Liver (tissue), 3 donors: ENCODE measurements around the gene IBA57.

Experiments
- EGR1 ChIP-seq, 2 donors: IDR thresholded peaks; 2 replicates each; pipeline ENCODE4 v1.6.1; 2016 to 2018; ENCODE audit warnings: antibody characterized with exemption in 2 of 2, low read depth in 2 of 2
- FOXA1 ChIP-seq: IDR thresholded peaks from 2 replicates; pipeline ENCODE4 v1.6.1; 2016; ENCODE audit warnings: antibody characterized with exemption
- HNF4A ChIP-seq, 2 donors: conservative IDR thresholded peaks; 2 replicates each; pipeline ENCODE4 v1.6.1; 2016; ENCODE audit warnings: antibody characterized with exemption in 2 of 2, mild to moderate bottlenecking in 2 of 2
- HNF4G ChIP-seq: IDR thresholded peaks from 2 replicates; pipeline ENCODE4 v1.6.1; 2016; ENCODE audit warnings: antibody characterized with exemption
- JUND ChIP-seq, 2 donors: IDR thresholded peaks; 2 replicates each; pipeline ENCODE4 v1.6.1; 2016; ENCODE audit warnings: antibody characterized with exemption in 2 of 2
- MAX ChIP-seq: IDR thresholded peaks from 2 replicates; pipeline ENCODE4 v1.6.1; 2016; ENCODE audit warnings: antibody characterized with exemption
- NR2F2 ChIP-seq: IDR thresholded peaks from 2 replicates; pipeline ENCODE4 v1.6.1; 2016; ENCODE audit warnings: antibody characterized with exemption
- RAD21 ChIP-seq, 2 donors: IDR thresholded peaks; 2 replicates each; pipeline ENCODE4 v1.6.1; 2016; ENCODE audit warnings: antibody characterized with exemption in 2 of 2, mild to moderate bottlenecking in 2 of 2
- REST ChIP-seq: IDR thresholded peaks from 2 replicates; pipeline ENCODE4 v1.6.1; 2016; ENCODE audit warnings: antibody characterized with exemption, mild to moderate bottlenecking
- RXRA ChIP-seq, 2 donors: IDR thresholded peaks; 2 replicates each; pipeline ENCODE4 v1.6.1; 2017 to 2018; ENCODE audit warnings: antibody characterized with exemption in 2 of 2, mild to moderate bottlenecking in 1 of 2
- TAF1 ChIP-seq: conservative IDR thresholded peaks from 2 replicates; pipeline ENCODE4 v1.6.1; 2016; ENCODE audit warnings: antibody characterized with exemption, mild to moderate bottlenecking
- YY1 ChIP-seq: IDR thresholded peaks from 2 replicates; pipeline ENCODE4 v1.6.1; 2016; ENCODE audit warnings: antibody characterized with exemption, mild to moderate bottlenecking
- TF ChIP-seq, protein P1 (sequence below): fragments of 150-350 bp; IDR thresholded peaks from 2 replicates; pipeline ENCODE4 v1.5.1; 2017; ENCODE audit warnings: improper control_type of control experiment, low read depth, low read length; ENCODE audit not compliant: missing input control
- TF ChIP-seq, protein P2 (sequence below): IDR thresholded peaks from 2 replicates; pipeline ENCODE4 v1.6.1; 2016; ENCODE audit warnings: antibody characterized with exemption
- donor health status: healthy.
- donor health status: healthy.

GRCh38 chr1:228141226-228142044, 24.2 kb upstream of the IBA57 start:
- TF ChIP-seq MAX (no peak), RXRA (IDR thresholded peaks at IDR 0.05) (no peak), REST (no peak), JUND (IDR thresholded peaks at IDR 0.05) (no peak), FOXA1 (no peak), YY1 (no peak), RAD21 (IDR thresholded peaks at IDR 0.05) (no peak), HNF4A (conservative IDR thresholded peaks at IDR 0.05) (no peak), HNF4G (no peak), TAF1 (no peak), NR2F2 (no peak), EGR1 (IDR thresholded peaks at IDR 0.05; ENCODE audit: low read depth in 2 of 2) (no peak)
- TF ChIP-seq, protein P1, sequence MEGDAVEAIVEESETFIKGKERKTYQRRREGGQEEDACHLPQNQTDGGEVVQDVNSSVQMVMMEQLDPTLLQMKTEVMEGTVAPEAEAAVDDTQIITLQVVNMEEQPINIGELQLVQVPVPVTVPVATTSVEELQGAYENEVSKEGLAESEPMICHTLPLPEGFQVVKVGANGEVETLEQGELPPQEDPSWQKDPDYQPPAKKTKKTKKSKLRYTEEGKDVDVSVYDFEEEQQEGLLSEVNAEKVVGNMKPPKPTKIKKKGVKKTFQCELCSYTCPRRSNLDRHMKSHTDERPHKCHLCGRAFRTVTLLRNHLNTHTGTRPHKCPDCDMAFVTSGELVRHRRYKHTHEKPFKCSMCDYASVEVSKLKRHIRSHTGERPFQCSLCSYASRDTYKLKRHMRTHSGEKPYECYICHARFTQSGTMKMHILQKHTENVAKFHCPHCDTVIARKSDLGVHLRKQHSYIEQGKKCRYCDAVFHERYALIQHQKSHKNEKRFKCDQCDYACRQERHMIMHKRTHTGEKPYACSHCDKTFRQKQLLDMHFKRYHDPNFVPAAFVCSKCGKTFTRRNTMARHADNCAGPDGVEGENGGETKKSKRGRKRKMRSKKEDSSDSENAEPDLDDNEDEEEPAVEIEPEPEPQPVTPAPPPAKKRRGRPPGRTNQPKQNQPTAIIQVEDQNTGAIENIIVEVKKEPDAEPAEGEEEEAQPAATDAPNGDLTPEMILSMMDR: no peak
- TF ChIP-seq, protein P2, sequence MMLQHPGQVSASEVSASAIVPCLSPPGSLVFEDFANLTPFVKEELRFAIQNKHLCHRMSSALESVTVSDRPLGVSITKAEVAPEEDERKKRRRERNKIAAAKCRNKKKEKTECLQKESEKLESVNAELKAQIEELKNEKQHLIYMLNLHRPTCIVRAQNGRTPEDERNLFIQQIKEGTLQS: no peak
